Naive B cell (primary cell): ENCODE data around the gene FILIP1L. TPM values are rescaled to one million over a fixed set of nuclear protein-coding genes. Genes with fewer than 3 reads are reported as not detected.
"Not testable (repeated sequence)": the region's sequence is repeated elsewhere in the genome, so short reads cannot be mapped to it uniquely, and the experiment has no call there.

Experiments used
- ATAC-seq, 2 donors: fragments of 150-1000 bp; cut with Tn5 transposase; 2 replicates each; pipeline ENCODE4 v1.10.0; 2021; ENCODE audit warnings: low read depth in 2 of 2, mild to moderate bottlenecking in 2 of 2, moderate library complexity in 2 of 2
- DNase-seq: peaks from one replicate; pipeline ENCODE4 v3.0.0; 2022
- H3K27ac Mint-ChIP-seq, 6 donors: one replicate each; pipeline ENCODE4 v1.8.0; 2020 to 2022; ENCODE audit warnings: mild to moderate bottlenecking in 6 of 6, mixed read lengths in 6 of 6, moderate library complexity in 5 of 6, inconsistent platforms in 2 of 6
- H3K27me3 Mint-ChIP-seq, 3 donors: one replicate each; pipeline ENCODE4 v1.8.0; 2021 to 2022; ENCODE audit warnings: mixed read lengths in 3 of 3, mild to moderate bottlenecking in 1 of 3
- H3K36me3 Mint-ChIP-seq, 2 donors: one replicate each; pipeline ENCODE4 v1.8.0; 2020 to 2022; ENCODE audit warnings: mixed read lengths in 2 of 2, inconsistent platforms in 1 of 2, mild to moderate bottlenecking in 1 of 2
- H3K4me1 Mint-ChIP-seq, 3 donors: one replicate each; pipeline ENCODE4 v1.8.0; 2020 to 2022; ENCODE audit warnings: mixed read lengths in 3 of 3, inconsistent platforms in 1 of 3, mild to moderate bottlenecking in 1 of 3, moderate library complexity in 1 of 3
- H3K4me3 Mint-ChIP-seq, 8 donors: one replicate each; pipeline ENCODE4 v1.8.0; 2020 to 2022; ENCODE audit warnings: mild to moderate bottlenecking in 8 of 8, mixed read lengths in 8 of 8, moderate library complexity in 8 of 8, inconsistent platforms in 2 of 8
- H3K9me3 Mint-ChIP-seq, 7 donors: one replicate each; pipeline ENCODE4 v1.8.0; 2020 to 2022; ENCODE audit warnings: mixed read lengths in 7 of 7, mild to moderate bottlenecking in 5 of 7, inconsistent platforms in 2 of 7, moderate library complexity in 1 of 7
- polyA plus RNA-seq, 6 donors: library from polyadenylated mRNA; unstranded; fragments of 300-500 nt; fragmentation: Illumina TruSeq; gene quantifications; one replicate each; pipeline ENCODE4 v1.2.3, GENCODE V29; 2021; ENCODE audit warnings: low read depth in 6 of 6

FILIP1L gene
- polyA plus RNA-seq, 6 donors from 2014 or later, result 0.29 to 1.2 (median 0.99) TPM; not detected in 1

GRCh38 chr3:99854756-99855298, 259.5 kb downstream of the FILIP1L start:
- Mint-ChIP-seq H3K4me3 (no peak overlapping the region), H3K27ac (no peak overlapping the region), H3K9me3 (no peaks in the 10 kb centered on the region), H3K4me1 (peaks cover 0 to 10% (median 1%) of the 10 kb centered on the region in 3 donors), H3K27me3 (no peaks in the 10 kb centered on the region), H3K36me3 (no peaks in the 10 kb centered on the region)
- ATAC-seq (no peak), DNase-seq (no peak)

- Mint-ChIP-seq H3K27ac (peak overlapping the region in 1 of 6 donors; percentile 21), H3K9me3 (no peaks in the 10 kb centered on the region), H3K4me1 (peaks cover 0 to 10% (median 0%) of the 10 kb centered on the region in 3 donors), H3K4me3 (no peak overlapping the region), H3K36me3 (no peaks in the 10 kb centered on the region), H3K27me3 (no peaks in the 10 kb centered on the region)
- DNase-seq, result no peak
- no peak for ATAC-seq
Measured at GRCh38 chr3:99852851-99853250, 261.4 kb downstream of the FILIP1L start.

- Mint-ChIP-seq H3K36me3 (no peaks in the 10 kb centered on the region), H3K4me1 (peaks cover 0 to 10% (median 0%) of the 10 kb centered on the region in 3 donors), H3K9me3 (no peaks in the 10 kb centered on the region), H3K27me3 (no peaks in the 10 kb centered on the region), H3K4me3 (no peak overlapping the region), H3K27ac (no peak overlapping the region)
- DNase-seq, result no peak
- no peak for ATAC-seq
Measured at GRCh38 chr3:99851955-99852354, 262.3 kb downstream of the FILIP1L start.

GRCh38 chr3:99850608-99851007, 263.7 kb downstream of the FILIP1L start:
- Mint-ChIP-seq H3K4me3 (no peak overlapping the region), H3K9me3 (no peaks in the 10 kb centered on the region), H3K36me3 (no peaks in the 10 kb centered on the region), H3K4me1 (peaks cover 0 to 9% (median 8%) of the 10 kb centered on the region in 3 donors), H3K27me3 (no peaks in the 10 kb centered on the region), H3K27ac (no peak overlapping the region)
- ATAC-seq (no peak), DNase-seq (no peak)

- ATAC-seq (no peak), DNase-seq (no peak)
- Mint-ChIP-seq H3K27ac (no peak overlapping the region), H3K9me3 (no peaks in the 10 kb centered on the region), H3K36me3 (no peaks in the 10 kb centered on the region), H3K4me1 (peaks cover 10 to 20% (median 14%) of the 10 kb centered on the region in 3 donors), H3K4me3 (no peak overlapping the region), H3K27me3 (no peaks in the 10 kb centered on the region)
Measured at GRCh38 chr3:99848433-99848832, 265.9 kb downstream of the FILIP1L start.

GRCh38 chr3:99846477-99847160, 267.7 kb downstream of the FILIP1L start:
- no peaks in the 10 kb centered on the region for H3K27me3 Mint-ChIP-seq
- no peak overlapping the region for H3K4me3 Mint-ChIP-seq
- DNase-seq (no peak), ATAC-seq (no peak)
- peaks cover 10 to 20% (median 16%) of the 10 kb centered on the region in 3 donors for H3K4me1 Mint-ChIP-seq
- H3K9me3 Mint-ChIP-seq, result no peaks in the 10 kb centered on the region
- peak overlapping the region in 2 of 6 donors; percentile 23 to 49 for H3K27ac Mint-ChIP-seq
- no peaks in the 10 kb centered on the region for H3K36me3 Mint-ChIP-seq

GRCh38 chr3:99845999-99846398, 268.3 kb downstream of the FILIP1L start:
- H3K27ac Mint-ChIP-seq, result peak overlapping the region in 3 of 6 donors; percentile 23 to 76 (median 69)
- peaks cover 10 to 20% (median 15%) of the 10 kb centered on the region in 3 donors for H3K4me1 Mint-ChIP-seq
- ATAC-seq (no peak), DNase-seq (no peak)
- H3K9me3 Mint-ChIP-seq, result no peaks in the 10 kb centered on the region
- no peaks in the 10 kb centered on the region for H3K36me3 Mint-ChIP-seq
- no peaks in the 10 kb centered on the region for H3K27me3 Mint-ChIP-seq
- no peak overlapping the region for H3K4me3 Mint-ChIP-seq

- ATAC-seq (no peak), DNase-seq (no peak)
- H3K36me3 Mint-ChIP-seq, result no peaks in the 10 kb centered on the region
- H3K9me3 Mint-ChIP-seq, result no peaks in the 10 kb centered on the region
- peaks cover 10 to 20% (median 15%) of the 10 kb centered on the region in 3 donors for H3K4me1 Mint-ChIP-seq
- peak overlapping the region in 3 of 6 donors; percentile 12 to 69 (median 16) for H3K27ac Mint-ChIP-seq
- no peak overlapping the region for H3K4me3 Mint-ChIP-seq
- no peaks in the 10 kb centered on the region for H3K27me3 Mint-ChIP-seq
Measured at GRCh38 chr3:99845331-99845730, 269.0 kb downstream of the FILIP1L start.

GRCh38 chr3:99843590-99844258, 270.6 kb downstream of the FILIP1L start:
- peak overlapping the region in 1 of 6 donors; percentile 53 for H3K27ac Mint-ChIP-seq

GRCh38 chr3:99842826-99843589, 271.3 kb downstream of the FILIP1L start:
- Mint-ChIP-seq H3K27ac (peak overlapping the region in 2 of 6 donors; percentile 4 to 19), H3K36me3 (no peaks in the 10 kb centered on the region), H3K9me3 (no peaks in the 10 kb centered on the region), H3K4me3 (no peak overlapping the region), H3K27me3 (no peaks in the 10 kb centered on the region), H3K4me1 (peaks cover 10 to 20% (median 15%) of the 10 kb centered on the region in 3 donors)
- DNase-seq, result peak; percentile 18
- peak in 1 of 2 donors; percentile 54 for ATAC-seq

More at GRCh38 chr3:99843590-99844258, 270.6 kb downstream of the FILIP1L start:
- no peak for DNase-seq
- H3K36me3 Mint-ChIP-seq, result no peaks in the 10 kb centered on the region
- no peaks in the 10 kb centered on the region for H3K9me3 Mint-ChIP-seq
- peaks cover 10 to 20% (median 15%) of the 10 kb centered on the region in 3 donors for H3K4me1 Mint-ChIP-seq
- H3K4me3 Mint-ChIP-seq, result peak overlapping the region in 1 of 8 donors; percentile 17
- no peak for ATAC-seq
- H3K27me3 Mint-ChIP-seq, result no peaks in the 10 kb centered on the region

GRCh38 chr3:99841949-99842348, 272.4 kb downstream of the FILIP1L start:
- not testable (repeated sequence) for DNase-seq, ATAC-seq, H3K9me3 Mint-ChIP-seq, H3K4me3 Mint-ChIP-seq, H3K27me3 Mint-ChIP-seq, H3K36me3 Mint-ChIP-seq, H3K27ac Mint-ChIP-seq
- H3K4me1 Mint-ChIP-seq, result peaks cover 10 to 20% (median 15%) of the 10 kb centered on the region in 3 donors

DNA sequence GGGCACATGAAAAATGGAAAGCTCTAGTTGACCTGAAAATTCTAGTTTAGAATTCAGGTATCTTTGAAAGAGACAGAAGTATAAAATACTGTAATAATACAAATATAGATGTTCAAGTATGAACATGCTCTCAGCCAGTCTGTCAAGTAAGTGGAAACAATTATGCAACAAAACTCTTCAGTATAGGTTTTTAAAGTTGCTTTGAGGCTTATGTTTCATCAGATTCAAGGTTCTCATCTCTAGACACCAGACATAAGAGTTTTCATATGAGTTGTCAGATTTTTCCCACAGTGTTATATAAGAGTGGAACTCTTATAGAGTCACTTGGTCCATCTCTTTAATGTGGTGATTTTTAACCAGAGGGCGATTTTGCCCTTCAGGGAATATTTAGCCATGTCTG, 274.7 kb downstream of the FILIP1L start:
- DNase-seq (no peak), ATAC-seq (no peak)
- Mint-ChIP-seq H3K9me3 (no peaks in the 10 kb centered on the region), H3K27ac (peak overlapping the region in 2 of 6 donors; percentile 34 to 54), H3K4me3 (no peak overlapping the region), H3K36me3 (no peaks in the 10 kb centered on the region), H3K27me3 (no peaks in the 10 kb centered on the region), H3K4me1 (peaks cover 2 to 5% (median 2%) of the 10 kb centered on the region in 3 donors)

- H3K36me3 Mint-ChIP-seq, result no peaks in the 10 kb centered on the region
- H3K9me3 Mint-ChIP-seq, result no peaks in the 10 kb centered on the region
- ATAC-seq (no peak), DNase-seq (no peak)
- H3K4me3 Mint-ChIP-seq, result no peak overlapping the region
- peaks cover 0 to 4% (median 0%) of the 10 kb centered on the region in 3 donors for H3K4me1 Mint-ChIP-seq
- no peak overlapping the region for H3K27ac Mint-ChIP-seq
- H3K27me3 Mint-ChIP-seq, result no peaks in the 10 kb centered on the region
Measured at GRCh38 chr3:99838755-99839154, 275.5 kb downstream of the FILIP1L start.
